ENCODE measurements around the gene AQP2. TPM values are rescaled to one million over a fixed set of nuclear protein-coding genes. Genes with fewer than 3 reads are reported as not detected.

Gene AQP2
- total and polyA plus RNA-seq, 2 of the 4 experiments (the other 2 are of a cell fraction), result not detected

- BruUV-seq (replicated peaks), result no TSS peak
- no peaks in the 10 kb centered on the region for H3K79me1 ChIP-seq (ENCODE audit: low read depth in 1 of 2, low read length in 2 of 2)
- peaks cover 11% of the 10 kb centered on the region for H3K27me3 ChIP-seq (ENCODE audit: control insufficient read depth, insufficient read depth, low read length)
- no peak overlapping the region for H3K56ac ChIP-seq (ENCODE audit: extremely low read depth, insufficient read depth, low read length)
- POLR2A ChIA-PET (ENCODE audit: unreplicated experiment), result no interaction called here
- H3K14ac ChIP-seq (replicated peaks; ENCODE audit: low read depth, low read length), result peak overlapping the region; percentile 84; the same call in 1 of the 2 replicates
- peak overlapping the region; percentile 37 for H2AK9ac ChIP-seq (replicated peaks; ENCODE audit: low read depth, low read length, poor library complexity)
- peak overlapping the region; percentile 76; the same call in 1 of the 2 replicates for H3K4ac ChIP-seq (ENCODE audit: low read depth, low read length)
- H4K8ac ChIP-seq (ENCODE audit: low read depth in 2 of 2, low read length in 2 of 2), result peak overlapping the region in 1 of 2 experiments; percentile 72; a peak in 1 of 4 replicates
- peak overlapping the region; percentile 78; the same call in 1 of the 2 replicates for H3K23ac ChIP-seq (ENCODE audit: low read depth, low read length)
- in situ Hi-C loops (cut with MboI; ENCODE audit: low sequenced_read_pairs) (no loop called here), intact Hi-C loops (cut with micrococcal nuclease) (no loop called here), dilution Hi-C loops (cut with HindIII; ENCODE audit: low sequenced_read_pairs, unreplicated experiment) (no loop called here)
- no peaks in the 10 kb centered on the region for H3K36me3 ChIP-seq (ENCODE audit: control insufficient read depth, insufficient read depth, low read length)
- H3K18ac ChIP-seq (ENCODE audit: low read depth, low read length), result peak overlapping the region; percentile 7; the same call in 1 of the 2 replicates
- no peaks in the 10 kb centered on the region for H3K9me3 ChIP-seq (ENCODE audit: control insufficient read depth, insufficient read depth, low read length)
- H4K5ac ChIP-seq (ENCODE audit: low read depth, low read length), result no peak overlapping the region
- H4K91ac ChIP-seq (ENCODE audit: insufficient read depth, low read depth, low read length), result no peak overlapping the region
- no peak overlapping the region for H2BK120ac ChIP-seq (ENCODE audit: low read depth, low read length)
- H3K4me2 ChIP-seq (ENCODE audit: low read depth, low read length), result peak overlapping the region; percentile 77
- H3K9ac ChIP-seq (ENCODE audit: low read depth, low read length), result peak overlapping the region; percentile 23; the same call in 1 of the 2 replicates
- TF ChIP-seq BHLHE40 (IDR thresholded peaks at IDR 0.05; ENCODE audit: low read depth, low read length), result no peak
- no peak for TF ChIP-seq POLR2A (IDR thresholded peaks at IDR 0.05; ENCODE audit: low read depth, low read length)
- no peak for TF ChIP-seq CHD1 (IDR thresholded peaks at IDR 0.05; ENCODE audit: low read depth, low read length)
- no peak for TF ChIP-seq SMC3 (IDR thresholded peaks at IDR 0.05; ENCODE audit: low read depth, low read length)
- TF ChIP-seq MXI1 (IDR thresholded peaks at IDR 0.05; ENCODE audit: borderline replicate concordance, low read depth, low read length), result no peak
- TF ChIP-seq, protein P1, sequence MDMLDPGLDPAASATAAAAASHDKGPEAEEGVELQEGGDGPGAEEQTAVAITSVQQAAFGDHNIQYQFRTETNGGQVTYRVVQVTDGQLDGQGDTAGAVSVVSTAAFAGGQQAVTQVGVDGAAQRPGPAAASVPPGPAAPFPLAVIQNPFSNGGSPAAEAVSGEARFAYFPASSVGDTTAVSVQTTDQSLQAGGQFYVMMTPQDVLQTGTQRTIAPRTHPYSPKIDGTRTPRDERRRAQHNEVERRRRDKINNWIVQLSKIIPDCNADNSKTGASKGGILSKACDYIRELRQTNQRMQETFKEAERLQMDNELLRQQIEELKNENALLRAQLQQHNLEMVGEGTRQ (IDR thresholded peaks at IDR 0.05; ENCODE audit: low read depth, low read length), result no peak
- no peak for TF ChIP-seq RAD21 (IDR thresholded peaks at IDR 0.05; ENCODE audit: low read length)
- no peak for TF ChIP-seq RCOR1 (IDR thresholded peaks at IDR 0.05; ENCODE audit: insufficient replicate concordance, low read length)
- no peak for TF ChIP-seq ELK1 (IDR thresholded peaks at IDR 0.05; ENCODE audit: borderline replicate concordance, low read depth, low read length)
- no peak for TF ChIP-seq RFX5 (IDR thresholded peaks at IDR 0.05; ENCODE audit: low read depth, low read length)
- TF ChIP-seq CTCF (conservative IDR thresholded peaks at IDR 0.05; ENCODE audit: low read depth, low read length), result no peak
- no peak for TF ChIP-seq MAZ (IDR thresholded peaks at IDR 0.05; ENCODE audit: borderline replicate concordance, low read depth, low read length)
- no peak for TF ChIP-seq CEBPB (IDR thresholded peaks at IDR 0.05; ENCODE audit: low read depth, low read length)
- ATAC-seq (ENCODE audit: low read depth) (no peak), DNase-seq (no peak)
- no peak overlapping the region; the same call in 2 of the 3 replicates for H2BK15ac ChIP-seq (ENCODE audit: low read depth, low read length)
- CTCF ChIA-PET, result no interaction called here
- peak overlapping the region; percentile 11; the same call in 1 of the 2 replicates for H3K27ac ChIP-seq (ENCODE audit: insufficient read depth, low read length)
- no peak overlapping the region for H2BK5ac ChIP-seq (ENCODE audit: low read depth, low read length, poor library complexity, severe bottlenecking)
- H4K20me1 ChIP-seq (ENCODE audit: insufficient read depth, low read length), result no peaks in the 10 kb centered on the region
- peaks cover 11% of the 10 kb centered on the region; the same call in 1 of the 2 replicates for H3K4me1 ChIP-seq (ENCODE audit: control insufficient read depth, insufficient read depth, low read length)
- peak overlapping the region; percentile 17 for H3K4me3 ChIP-seq (ENCODE audit: insufficient read depth, low read depth, low read length)
- H2BK20ac ChIP-seq (ENCODE audit: low read depth, low read length), result no peak overlapping the region
- 70% methylated on average over 6 of the region's 12 CpGs; no CpG with 5 or more reads in 1 of the 2 experiments for WGBS, 2 experiments (ENCODE audit: extremely low coverage in 2 of 2, insufficient read length in 1 of 2)
- H3K9me1 ChIP-seq (ENCODE audit: insufficient read depth, low read length), result peaks cover 11% of the 10 kb centered on the region
- peak overlapping the region; percentile 95 for H2AFZ ChIP-seq (replicated peaks; ENCODE audit: low read length, poor library complexity)
- peak overlapping the region; percentile 78; the same call in 1 of the 2 replicates for H2AK5ac ChIP-seq (ENCODE audit: low read depth, low read length)
Observed at GRCh38 chr12:49903351-49903699, 47.2 kb upstream of the AQP2 start.

Measured in IMR-90 (cell line).